GM12878 (cell line): Measurements from ENCODE around the gene MKNK1. TPM values are rescaled to one million over a fixed set of nuclear protein-coding genes. Genes with fewer than 3 reads are reported as not detected.

Experiments used
- ATAC-seq: fragments of 200-7000 bp; cut with Tn5 transposase; 3 replicates; pipeline ENCODE4 v1.9.1; 2020; ENCODE audit warnings: mild to moderate bottlenecking, moderate library complexity
- BruUV-seq: library from RNA; stranded (reverse); fragments of 400-500 nt; replicated peaks from 2 replicates; lab custom pipeline; 2021; lab: Mats Ljungman, UMichigan
- CTCF ChIA-PET: fragments of 300-600 bp; sonication (Branson Sonifier 250); formaldehyde crosslinking; extraction: SDS; loops from one replicate; lab custom pipeline; 2021; ENCODE audit warnings: inconsistent platforms; lab: Yijun Ruan, JAX
- POLR2A ChIA-PET: fragments of 350-600 bp; formaldehyde crosslinking; extraction: SDS; loops from one replicate; lab custom pipeline; 2021; ENCODE audit warnings: inconsistent platforms; lab: Charles Lee
- RAD21 ChIA-PET: fragments of 300-600 bp; sonication (Branson Sonifier 250); formaldehyde crosslinking; loops from one replicate; lab custom pipeline; 2023; ENCODE audit warnings: antibody characterized with exemption; ENCODE audit not compliant: unreplicated experiment; lab: Charles Lee
- SMC1A ChIA-PET: fragments of 300-600 bp; sonication (Branson Sonifier 250); formaldehyde crosslinking; loops from one replicate; lab custom pipeline; 2023; ENCODE audit not compliant: unreplicated experiment, uncharacterized antibody; lab: Charles Lee
- DNase-seq: peaks from one replicate; pipeline ENCODE4 v3.0.0-alpha.2; 2011; ENCODE audit warnings: low read depth, low spot score
- FAIRE-seq: peaks from 3 replicates; lab custom pipeline; 2011; peaks lifted over from hg19 to GRCh38; lab: Jason Lieb, UNC
- H2AFZ ChIP-seq: 2 replicates; pipeline ENCODE4 v1.6.0; 2011; ENCODE audit warnings: low read depth, low read length, control low read depth; ENCODE audit not compliant: control insufficient read depth
- H3K27ac ChIP-seq: 2 replicates; pipeline ENCODE4 v1.5.1; 2011; ENCODE audit warnings: control low read depth; ENCODE audit not compliant: control insufficient read depth, insufficient read depth
- H3K27me3 ChIP-seq, 2 experiments: replicated peaks in 1 of 2; 2 replicates each; pipeline versions ENCODE4 v1.6.0 to v1.6.1; 2011; ENCODE audit warnings: low read length in 1 of 2; ENCODE audit not compliant: control insufficient read depth in 2 of 2, insufficient read depth in 2 of 2
- H3K36me3 ChIP-seq, 2 experiments: 2 replicates each; pipeline ENCODE4 v1.5.1; 2011; ENCODE audit warnings: low read length in 1 of 2; ENCODE audit not compliant: control insufficient read depth in 2 of 2, insufficient read depth in 2 of 2
- H3K4me1 ChIP-seq: 2 replicates; pipeline ENCODE4 v1.6.1; 2011; ENCODE audit warnings: mild to moderate bottlenecking, low read length, moderate library complexity, mixed read lengths; ENCODE audit not compliant: control insufficient read depth, insufficient read depth
- H3K4me2 ChIP-seq: 2 replicates; pipeline ENCODE4 v1.6.0; 2011; ENCODE audit warnings: control low read depth; ENCODE audit not compliant: control insufficient read depth, insufficient read depth
- H3K4me3 ChIP-seq: fragments of 200-600 bp; sonication (generic); 2 replicates; pipeline ENCODE4 v1.5.1; 2016
- H3K79me2 ChIP-seq: 2 replicates; pipeline ENCODE4 v1.6.0; 2011; ENCODE audit warnings: low read length; ENCODE audit not compliant: control insufficient read depth, insufficient read depth
- H3K9ac ChIP-seq: 2 replicates; pipeline ENCODE4 v1.8.0; 2011; ENCODE audit warnings: low read length, control low read depth, mixed read lengths; ENCODE audit not compliant: control insufficient read depth, insufficient read depth
- H3K9me3 ChIP-seq: replicated peaks from 3 replicates; pipeline ENCODE4 v1.5.1; 2011; ENCODE audit warnings: mild to moderate bottlenecking, low read length; ENCODE audit not compliant: control insufficient read depth, insufficient read depth
- H4K20me1 ChIP-seq: 2 replicates; pipeline ENCODE4 v1.6.0; 2011; ENCODE audit not compliant: control insufficient read depth, insufficient read depth
- BACH1 ChIP-seq: fragments of 450-650 bp; IDR thresholded peaks from 2 replicates; pipeline ENCODE4 v1.6.1; 2017; ENCODE audit warnings: mild to moderate bottlenecking, borderline replicate concordance
- CHD4 ChIP-seq: fragments of 200-600 bp; sonication (generic); IDR thresholded peaks from 2 replicates; pipeline ENCODE4 v1.6.1; 2016; ENCODE audit warnings: mild to moderate bottlenecking
- CREM ChIP-seq: IDR thresholded peaks from 2 replicates; pipeline ENCODE4 v1.6.1; 2014; ENCODE audit warnings: antibody characterized with exemption, low read depth
- FOS ChIP-seq: IDR thresholded peaks from 3 replicates; pipeline ENCODE4 v1.6.1; 2011; ENCODE audit warnings: borderline replicate concordance; ENCODE audit not compliant: insufficient read length; ENCODE audit errors: extremely low read depth
- KAT2A ChIP-seq: conservative IDR thresholded peaks from 2 replicates; pipeline ENCODE4 v1.6.1; 2011; ENCODE audit warnings: low read depth, low read length; ENCODE audit not compliant: control insufficient read depth
- KLF5 ChIP-seq: fragments of 450-650 bp; IDR thresholded peaks from 2 replicates; pipeline ENCODE4 v1.6.1; 2014; ENCODE audit warnings: mild to moderate bottlenecking; ENCODE audit not compliant: partially characterized antibody
- MEF2A ChIP-seq: IDR thresholded peaks from 2 replicates; pipeline ENCODE4 v1.6.1; 2011; ENCODE audit warnings: low read depth, mild to moderate bottlenecking, low read length, moderate library complexity; ENCODE audit not compliant: insufficient read depth
- MEF2B ChIP-seq: fragments of 450-650 bp; IDR thresholded peaks from 2 replicates; pipeline ENCODE4 v1.6.1; 2018; ENCODE audit warnings: mild to moderate bottlenecking, moderate library complexity; ENCODE audit not compliant: partially characterized antibody, poor library complexity, severe bottlenecking
- NFXL1 ChIP-seq: fragments of 450-650 bp; IDR thresholded peaks from 2 replicates; pipeline ENCODE4 v1.6.1; 2017; ENCODE audit warnings: antibody characterized with exemption, mild to moderate bottlenecking, borderline replicate concordance
- PML ChIP-seq: IDR thresholded peaks from 2 replicates; pipeline ENCODE4 v1.6.1; 2012; ENCODE audit warnings: low read length, inconsistent platforms
- RCOR1 ChIP-seq: conservative IDR thresholded peaks from 2 replicates; pipeline ENCODE4 v1.6.1; 2012; ENCODE audit warnings: low read depth, low read length, improper control_type of control experiment
- RELA ChIP-seq: fragments of 450-650 bp; IDR thresholded peaks from 2 replicates; pipeline ENCODE4 v1.8.0; 2014; ENCODE audit warnings: borderline replicate concordance; ENCODE audit not compliant: partially characterized antibody
- SIN3A ChIP-seq: IDR thresholded peaks from 2 replicates; pipeline ENCODE4 v1.6.1; 2012; ENCODE audit warnings: low read depth, low read length, improper control_type of control experiment
- SPI1 ChIP-seq: IDR thresholded peaks from 2 replicates; pipeline ENCODE4 v1.6.1; 2011; ENCODE audit warnings: low read depth, mild to moderate bottlenecking, low read length, moderate library complexity, borderline replicate concordance; ENCODE audit not compliant: insufficient read depth
- STAT1 ChIP-seq: fragments of 450-650 bp; conservative IDR thresholded peaks from 2 replicates; pipeline ENCODE4 v1.6.1; 2014; ENCODE audit warnings: antibody characterized with exemption, mild to moderate bottlenecking
- SUZ12 ChIP-seq: fragments of 200-600 bp; sonication (generic); IDR thresholded peaks from one replicate; pipeline ENCODE4 v1.6.1; 2018; ENCODE audit warnings: antibody characterized with exemption, mild to moderate bottlenecking; ENCODE audit not compliant: unreplicated experiment
- YBX1 ChIP-seq: fragments of 450-650 bp; IDR thresholded peaks from 2 replicates; pipeline ENCODE4 v1.6.1; 2016; ENCODE audit warnings: antibody characterized with exemption
- ZNF24 ChIP-seq: fragments of 450-650 bp; IDR thresholded peaks from 2 replicates; pipeline ENCODE4 v1.6.1; 2017; ENCODE audit warnings: antibody characterized with exemption, mild to moderate bottlenecking
- ZNF384 ChIP-seq: IDR thresholded peaks from 2 replicates; pipeline ENCODE4 v1.6.1; 2012; ENCODE audit warnings: low read depth, mild to moderate bottlenecking, low read length, improper control_type of control experiment, borderline replicate concordance
- ZNF622 ChIP-seq: fragments of 450-650 bp; IDR thresholded peaks from 2 replicates; pipeline ENCODE4 v1.6.1; 2017; ENCODE audit warnings: mild to moderate bottlenecking, inconsistent platforms
- WGBS: methylation state at CpG from one replicate; pipeline ENCODE4 v1.1.6; 2016; ENCODE audit warnings: low lambda C conversion rate; ENCODE audit not compliant: insufficient replicate concordance, insufficient coverage; ENCODE audit errors: missing lambda C conversion rate; 5-methylcytosine and 5-hydroxymethylcytosine counted together
- in situ Hi-C: fragments of 300-500 bp; cut with MboI; formaldehyde crosslinking; loops from 9 replicates; pipeline ENCODE4 v1.14.3; 2018; ENCODE audit warnings: mixed read lengths
- intact Hi-C: fragments of 100-400 bp; cut with micrococcal nuclease; formaldehyde crosslinking; loops from one replicate; pipeline ENCODE4 v1.14.2; 2022; ENCODE audit not compliant: unreplicated experiment
- polyA plus RNA-seq, 11 experiments: library from polyadenylated mRNA; depleted of rRNA in 4 of 11; unstranded in 6 of 11; stranded (reverse) in 5 of 11; fragments of >200 nt; fragmentation: Nextera tagmentation in 4 of 11; fragmentation: Illumina TruSeq in 1 of 11; extraction: Ambion mirVana in 4 of 11; extraction: Trizol in 1 of 11; gene quantifications; 1 replicate in 1 of 11; 2 replicates in 10 of 11; pipeline versions ENCODE4 v1.2.1 to v1.2.3, GENCODE V29; 2011 to 2016; ENCODE audit warnings: inconsistent platforms in 2 of 11, missing spikeins in 2 of 11, low read depth in 1 of 11
- total RNA-seq, 4 experiments: library from RNA; depleted of rRNA in 3 of 4; stranded (reverse); fragments of >200 nt in 3 of 4; fragmentation: Illumina TruSeq in 1 of 4; extraction: Trizol in 1 of 4; gene quantifications; 2 replicates each; pipeline versions ENCODE4 v1.2.1 to v1.2.3, GENCODE V29; 2013 to 2021
- TF ChIP-seq, protein P1 (sequence below): fragments of 450-650 bp; IDR thresholded peaks from 2 replicates; pipeline ENCODE4 v1.6.1; 2017; ENCODE audit warnings: low read depth, mild to moderate bottlenecking, moderate library complexity

MKNK1 gene
- total and polyA plus RNA-seq, 10 of the 15 experiments (the other 5 are each of a cell fraction or from before 2014, with no cell fraction given), result 13.7 to 29.9 (median 26.5) TPM

DNA sequence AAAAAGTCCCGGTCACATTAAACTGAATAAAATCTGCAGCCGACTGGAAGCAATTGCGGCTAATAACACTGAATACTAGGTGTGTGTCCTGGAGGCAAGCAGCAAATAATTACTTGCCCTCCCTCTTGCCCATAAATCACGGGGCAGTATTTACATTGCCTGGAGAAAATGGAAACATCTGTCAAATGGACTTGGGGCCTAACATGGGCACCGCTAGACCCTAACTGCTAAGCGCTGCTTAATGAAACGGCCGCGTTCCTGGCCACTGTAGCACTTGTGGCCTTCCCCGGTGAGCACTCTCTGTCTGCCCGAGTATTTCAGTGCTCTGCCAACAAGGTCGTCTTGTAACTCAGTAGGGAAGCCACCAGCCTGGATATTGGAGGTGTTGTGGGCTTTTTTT lies 28.8 kb downstream of the MKNK1 start (continued):
- TF ChIP-seq, protein P1, sequence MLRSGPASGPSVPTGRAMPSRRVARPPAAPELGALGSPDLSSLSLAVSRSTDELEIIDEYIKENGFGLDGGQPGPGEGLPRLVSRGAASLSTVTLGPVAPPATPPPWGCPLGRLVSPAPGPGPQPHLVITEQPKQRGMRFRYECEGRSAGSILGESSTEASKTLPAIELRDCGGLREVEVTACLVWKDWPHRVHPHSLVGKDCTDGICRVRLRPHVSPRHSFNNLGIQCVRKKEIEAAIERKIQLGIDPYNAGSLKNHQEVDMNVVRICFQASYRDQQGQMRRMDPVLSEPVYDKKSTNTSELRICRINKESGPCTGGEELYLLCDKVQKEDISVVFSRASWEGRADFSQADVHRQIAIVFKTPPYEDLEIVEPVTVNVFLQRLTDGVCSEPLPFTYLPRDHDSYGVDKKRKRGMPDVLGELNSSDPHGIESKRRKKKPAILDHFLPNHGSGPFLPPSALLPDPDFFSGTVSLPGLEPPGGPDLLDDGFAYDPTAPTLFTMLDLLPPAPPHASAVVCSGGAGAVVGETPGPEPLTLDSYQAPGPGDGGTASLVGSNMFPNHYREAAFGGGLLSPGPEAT, result no peak
- no peak for TF ChIP-seq CREM
- TF ChIP-seq ZNF384, result no peak
- TF ChIP-seq KLF5, result no peak
- TF ChIP-seq KAT2A, result no peak
- TF ChIP-seq MEF2A, result no peak

DNA sequence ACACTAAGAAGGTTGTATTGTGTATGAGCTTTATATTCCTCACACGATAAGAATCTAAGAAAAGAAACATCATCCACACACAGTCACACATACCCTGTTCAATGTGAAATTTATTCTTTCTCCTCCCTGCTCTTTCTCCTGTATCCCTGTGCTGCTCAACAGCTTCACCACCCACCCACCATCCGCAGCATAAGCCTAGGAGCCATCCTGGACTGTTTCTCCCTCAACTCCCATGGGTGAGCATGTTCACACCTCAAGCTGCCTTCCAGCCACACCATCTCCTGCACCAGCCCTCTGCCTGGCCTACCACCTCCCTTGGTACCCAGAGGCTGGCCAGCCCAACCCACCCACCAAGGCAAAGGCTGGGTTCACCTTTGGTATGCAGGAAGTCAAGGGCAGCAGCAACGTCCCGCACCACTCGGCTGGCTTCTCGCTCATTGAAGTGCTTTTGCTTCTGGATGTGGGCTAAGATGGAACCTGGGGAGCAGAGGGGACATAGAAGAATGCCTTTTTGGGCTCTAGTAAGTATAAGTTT lies 32.3 kb downstream of the MKNK1 start:
- no peaks in the 10 kb centered on the region for H3K79me2 ChIP-seq
- no peak overlapping the region for H2AFZ ChIP-seq
- no peak for DNase-seq
- no peak for TF ChIP-seq SIN3A
- no peak for TF ChIP-seq SPI1
- TF ChIP-seq FOS, result no peak
- TF ChIP-seq YBX1, result no peak
- TF ChIP-seq RCOR1, result no peak
- TF ChIP-seq RELA, result no peak
- no peak for TF ChIP-seq STAT1
- TF ChIP-seq ZNF24, result no peak
- no peak for TF ChIP-seq BACH1
- TF ChIP-seq SUZ12, result no peak
- TF ChIP-seq CHD4, result no peak
- no peak for TF ChIP-seq MEF2B
- no peak for TF ChIP-seq NFXL1
- no peak for TF ChIP-seq PML
- no peak for TF ChIP-seq ZNF622
- TF ChIP-seq, all 136 proteins: peak for 0
- ChIA-PET SMC1A (no interaction called here), POLR2A (no interaction called here), CTCF (interaction anchor here (0.6 kb wide), 2 partner anchors 169 to 591 kb away, joined by 3 to 4 read pairs; no protein-coding TSS in a partner anchor), RAD21 (no interaction called here)
- H3K4me2 ChIP-seq, result no peak overlapping the region
- peaks cover 2 to 5% of the 10 kb centered on the region in 2 experiments; a peak in 3 of 4 replicates for H3K36me3 ChIP-seq
- no peaks in the 10 kb centered on the region for H4K20me1 ChIP-seq
- in situ Hi-C loops, result no loop called here
- no peaks in the 10 kb centered on the region for H3K9me3 ChIP-seq
- no peaks in the 10 kb centered on the region for H3K4me1 ChIP-seq
- no peaks in the 10 kb centered on the region for H3K27me3 ChIP-seq
- no peak overlapping the region for H3K9ac ChIP-seq
- H3K27ac ChIP-seq, result no peak overlapping the region
- no TSS peak for BruUV-seq
- no peak for FAIRE-seq
- H3K4me3 ChIP-seq, result no peak overlapping the region
- 94% methylated on average over 6 of the region's 6 CpGs for WGBS
- no peak for ATAC-seq
- intact Hi-C loops, result no loop called here
